ENCODE data around the gene TNFRSF4.

Gene TNFRSF4

GRCh38 chr1:1223891-1224290 is 9.9 kb upstream of the TNFRSF4 start:
- Histone ChIP-seq H3K9me3 (ENCODE audit: insufficient read depth, low read depth, low read length) (no peaks in the 10 kb centered on the region), H3K9ac (ENCODE audit: low read depth, low read length, poor library complexity, severe bottlenecking) (no peak overlapping the region), H3F3A (ENCODE audit: low read depth) (no peaks in the 10 kb centered on the region), H3K9me2 (replicated peaks; ENCODE audit: low read depth, low read length) (no peaks in the 10 kb centered on the region), H3K79me2 (ENCODE audit: insufficient read depth, low read length) (peaks cover 44% of the 10 kb centered on the region), H3K4me1 (ENCODE audit: insufficient read depth, low read length, poor library complexity, severe bottlenecking) (peaks cover 11% of the 10 kb centered on the region), H3K27me3 (ENCODE audit: insufficient read depth, low read length, poor library complexity, severe bottlenecking) (no peaks in the 10 kb centered on the region), H3K36me3 (ENCODE audit: insufficient read depth, low read length) (peaks cover 40% of the 10 kb centered on the region; the same call in 1 of the 2 replicates), H4K20me1 (ENCODE audit: insufficient read depth, low read length, poor library complexity, severe bottlenecking) (peaks cover 29% of the 10 kb centered on the region), H2AFZ (ENCODE audit: low read length) (no peak overlapping the region), H3K4me3 (ENCODE audit: low read length, poor library complexity, severe bottlenecking) (no peak overlapping the region), H3K4me2 (ENCODE audit: low read depth, low read length, poor library complexity, severe bottlenecking) (no peak overlapping the region)
- no peak for TF ChIP-seq EZH2phosphoT487 (IDR thresholded peaks at IDR 0.05; ENCODE audit: borderline replicate concordance)
- no peak for TF ChIP-seq CTCF (conservative IDR thresholded peaks at IDR 0.05; ENCODE audit: low read length)

- no peak for TF ChIP-seq EZH2phosphoT487 (IDR thresholded peaks at IDR 0.05; ENCODE audit: borderline replicate concordance)
- no peak for TF ChIP-seq CTCF (conservative IDR thresholded peaks at IDR 0.05; ENCODE audit: low read length)
- no peaks in the 10 kb centered on the region for H3K9me3 ChIP-seq (ENCODE audit: insufficient read depth, low read depth, low read length)
- H3F3A ChIP-seq (ENCODE audit: low read depth): no peaks in the 10 kb centered on the region
- peaks cover 5% of the 10 kb centered on the region for H3K4me1 ChIP-seq (ENCODE audit: insufficient read depth, low read length, poor library complexity, severe bottlenecking)
- H4K20me1 ChIP-seq (ENCODE audit: insufficient read depth, low read length, poor library complexity, severe bottlenecking): peaks cover 23% of the 10 kb centered on the region
- H3K9me2 ChIP-seq (replicated peaks; ENCODE audit: low read depth, low read length): no peaks in the 10 kb centered on the region
- H3K27me3 ChIP-seq (ENCODE audit: insufficient read depth, low read length, poor library complexity, severe bottlenecking): no peaks in the 10 kb centered on the region
- H3K4me2 ChIP-seq (ENCODE audit: low read depth, low read length, poor library complexity, severe bottlenecking): no peak overlapping the region
- no peak overlapping the region for H3K4me3 ChIP-seq (ENCODE audit: low read length, poor library complexity, severe bottlenecking)
- H3K9ac ChIP-seq (ENCODE audit: low read depth, low read length, poor library complexity, severe bottlenecking): no peak overlapping the region
- no peak overlapping the region for H2AFZ ChIP-seq (ENCODE audit: low read length)
- peaks cover 38% of the 10 kb centered on the region for H3K79me2 ChIP-seq (ENCODE audit: insufficient read depth, low read length)
- peaks cover 41% of the 10 kb centered on the region; the same call in 1 of the 2 replicates for H3K36me3 ChIP-seq (ENCODE audit: insufficient read depth, low read length)
Observed at GRCh38 chr1:1223321-1223720, 9.4 kb upstream of the TNFRSF4 start.

- no peak overlapping the region for H3K4me3 ChIP-seq (ENCODE audit: low read length, poor library complexity, severe bottlenecking)
- H3K4me1 ChIP-seq (ENCODE audit: insufficient read depth, low read length, poor library complexity, severe bottlenecking): peaks cover 5% of the 10 kb centered on the region
- no peaks in the 10 kb centered on the region for H3F3A ChIP-seq (ENCODE audit: low read depth)
- H4K20me1 ChIP-seq (ENCODE audit: insufficient read depth, low read length, poor library complexity, severe bottlenecking): peaks cover 20% of the 10 kb centered on the region
- peaks cover 32% of the 10 kb centered on the region; the same call in 1 of the 2 replicates for H3K79me2 ChIP-seq (ENCODE audit: insufficient read depth, low read length)
- H3K4me2 ChIP-seq (ENCODE audit: low read depth, low read length, poor library complexity, severe bottlenecking): no peak overlapping the region
- TF ChIP-seq CTCF (conservative IDR thresholded peaks at IDR 0.05; ENCODE audit: low read length) (no peak), EZH2phosphoT487 (IDR thresholded peaks at IDR 0.05; ENCODE audit: borderline replicate concordance) (no peak)
- no peaks in the 10 kb centered on the region for H3K9me3 ChIP-seq (ENCODE audit: insufficient read depth, low read depth, low read length)
- H3K9me2 ChIP-seq (replicated peaks; ENCODE audit: low read depth, low read length): no peaks in the 10 kb centered on the region
- peaks cover 46% of the 10 kb centered on the region; the same call in 1 of the 2 replicates for H3K36me3 ChIP-seq (ENCODE audit: insufficient read depth, low read length)
- H3K9ac ChIP-seq (ENCODE audit: low read depth, low read length, poor library complexity, severe bottlenecking): no peak overlapping the region
- H3K27me3 ChIP-seq (ENCODE audit: insufficient read depth, low read length, poor library complexity, severe bottlenecking): no peaks in the 10 kb centered on the region
- H2AFZ ChIP-seq (ENCODE audit: low read length): no peak overlapping the region
Observed at GRCh38 chr1:1222575-1223225, 8.7 kb upstream of the TNFRSF4 start.

Measured in Loucy (cell line).